Lung (tissue), 12 donors: Measurements from ENCODE around the gene MINDY4. TPM values are rescaled to one million over a fixed set of nuclear protein-coding genes. Genes with fewer than 3 reads are reported as not detected.

Source experiments
- ATAC-seq: fragments of 200-7000 bp; cut with Tn5 transposase; one replicate; pipeline ENCODE4 v1.9.1; 2020; ENCODE audit warnings: moderate number of reproducible peaks; ENCODE audit not compliant: insufficient read depth, low FRiP score
- DNase-seq, 3 donors: peaks; one replicate each; pipeline ENCODE4 v3.0.0-alpha.2; 2013 to 2017
- H3K27ac ChIP-seq, 2 donors: one replicate each; pipeline ENCODE4 v1.5.1; 2013; ENCODE audit warnings: mild to moderate bottlenecking in 2 of 2, moderate library complexity in 2 of 2, control low read depth in 1 of 2, inconsistent platforms in 1 of 2, low read depth in 1 of 2, low read length in 1 of 2
- H3K27me3 ChIP-seq, 3 donors: one replicate each; pipeline ENCODE4 v1.5.1; 2013; ENCODE audit warnings: low read length in 2 of 3; ENCODE audit not compliant: control insufficient read depth in 3 of 3, insufficient read depth in 3 of 3
- H3K36me3 ChIP-seq, 4 donors: one replicate each; pipeline ENCODE4 v1.5.1; 2013; ENCODE audit warnings: low read length in 4 of 4, mild to moderate bottlenecking in 1 of 4, moderate library complexity in 1 of 4; ENCODE audit not compliant: control insufficient read depth in 4 of 4, insufficient read depth in 4 of 4
- H3K4me1 ChIP-seq, 5 donors: one replicate each; pipeline ENCODE4 v1.5.1; 2013; ENCODE audit warnings: low read length in 5 of 5, mild to moderate bottlenecking in 2 of 5, moderate library complexity in 1 of 5; ENCODE audit not compliant: control insufficient read depth in 5 of 5, insufficient read depth in 5 of 5
- H3K4me3 ChIP-seq: one replicate; pipeline ENCODE4 v1.5.1; 2013; ENCODE audit warnings: mild to moderate bottlenecking, control low read depth, moderate library complexity
- H3K9ac ChIP-seq, 2 donors: one replicate each; pipeline ENCODE4 v1.5.1; 2013; ENCODE audit warnings: low read length in 2 of 2, control low read depth in 1 of 2; ENCODE audit not compliant: insufficient read depth in 1 of 2
- H3K9me3 ChIP-seq, 4 donors: one replicate each; pipeline ENCODE4 v1.5.1; 2013; ENCODE audit warnings: low read length in 3 of 4, mild to moderate bottlenecking in 1 of 4, moderate library complexity in 1 of 4; ENCODE audit not compliant: control insufficient read depth in 4 of 4, insufficient read depth in 3 of 4
- WGBS, 2 donors: extraction: QIAGEN DNeasy Blood & Tissue Kit; methylation state at CpG; one replicate each; pipeline ENCODE4 v1.1.7; 2013; 5-methylcytosine and 5-hydroxymethylcytosine counted together
- polyA plus RNA-seq, 2 donors: library from polyadenylated mRNA; stranded (reverse); fragments of 200-250 nt; gene quantifications; one replicate each; pipeline ENCODE4 v1.2.1, GENCODE V29; 2013
- total RNA-seq, 2 donors: library from RNA; depleted of rRNA in 1 of 2; stranded (reverse); fragments of >200 nt in 1 of 2; gene quantifications; one replicate each; pipeline ENCODE4 v1.2.1, GENCODE V29; 2014 to 2021
- TF ChIP-seq, protein P1 (sequence below): IDR thresholded peaks from 2 replicates; pipeline ENCODE4 v1.5.1; 2012; ENCODE audit warnings: mild to moderate bottlenecking; ENCODE audit errors: control extremely low read depth, extremely low read depth
- donor health status: control.
- donor health status: control.
- donor health status: Bipolar disorder and iron deficiency.
- donor health status: healthy.
- donor health status: DM: yes; HTN: yes; CAD: no.

The MINDY4 gene
- total and polyA plus RNA-seq, 4 donors, result 5.0 to 24.1 (median 10.7) TPM

GRCh38 chr7:30922596-30922995, 151.4 kb downstream of the MINDY4 start:
- Histone ChIP-seq H3K36me3 (peaks cover 0 to 23% (median 2%) of the 10 kb centered on the region in 4 donors), H3K4me1 (peaks cover 0 to 36% (median 5%) of the 10 kb centered on the region in 5 donors), H3K27ac (peak overlapping the region; percentile 44 to 60), H3K27me3 (no peaks in the 10 kb centered on the region), H3K4me3 (no peak overlapping the region), H3K9me3 (peaks cover 0 to 6% (median 2%) of the 10 kb centered on the region in 4 donors), H3K9ac (no peak overlapping the region)
- 82 to 90% methylated on average over 9 of the region's 9 CpGs for WGBS, 2 donors
- peak in 1 of 3 donors; percentile 9 for DNase-seq
- TF ChIP-seq, protein P1, sequence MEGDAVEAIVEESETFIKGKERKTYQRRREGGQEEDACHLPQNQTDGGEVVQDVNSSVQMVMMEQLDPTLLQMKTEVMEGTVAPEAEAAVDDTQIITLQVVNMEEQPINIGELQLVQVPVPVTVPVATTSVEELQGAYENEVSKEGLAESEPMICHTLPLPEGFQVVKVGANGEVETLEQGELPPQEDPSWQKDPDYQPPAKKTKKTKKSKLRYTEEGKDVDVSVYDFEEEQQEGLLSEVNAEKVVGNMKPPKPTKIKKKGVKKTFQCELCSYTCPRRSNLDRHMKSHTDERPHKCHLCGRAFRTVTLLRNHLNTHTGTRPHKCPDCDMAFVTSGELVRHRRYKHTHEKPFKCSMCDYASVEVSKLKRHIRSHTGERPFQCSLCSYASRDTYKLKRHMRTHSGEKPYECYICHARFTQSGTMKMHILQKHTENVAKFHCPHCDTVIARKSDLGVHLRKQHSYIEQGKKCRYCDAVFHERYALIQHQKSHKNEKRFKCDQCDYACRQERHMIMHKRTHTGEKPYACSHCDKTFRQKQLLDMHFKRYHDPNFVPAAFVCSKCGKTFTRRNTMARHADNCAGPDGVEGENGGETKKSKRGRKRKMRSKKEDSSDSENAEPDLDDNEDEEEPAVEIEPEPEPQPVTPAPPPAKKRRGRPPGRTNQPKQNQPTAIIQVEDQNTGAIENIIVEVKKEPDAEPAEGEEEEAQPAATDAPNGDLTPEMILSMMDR, result no peak
- ATAC-seq, result no peak

GRCh38 chr7:30923009-30923773, 152.0 kb downstream of the MINDY4 start:
- DNase-seq, result peak in 1 of 3 donors; percentile 10
- peaks cover 0 to 23% (median 2%) of the 10 kb centered on the region in 4 donors for H3K36me3 ChIP-seq
- peaks cover 0 to 36% (median 5%) of the 10 kb centered on the region in 5 donors for H3K4me1 ChIP-seq
- no peaks in the 10 kb centered on the region for H3K27me3 ChIP-seq
- peak overlapping the region in 1 of 2 donors; percentile 44 for H3K27ac ChIP-seq
- 92 to 94% methylated on average over 18 to 19 of the region's 19 CpGs for WGBS, 2 donors
- H3K9me3 ChIP-seq, result peaks cover 0 to 6% (median 2%) of the 10 kb centered on the region in 4 donors
- ATAC-seq, result no peak
- H3K9ac ChIP-seq, result no peak overlapping the region
- TF ChIP-seq, protein P1, result no peak
- H3K4me3 ChIP-seq, result no peak overlapping the region

DNA sequence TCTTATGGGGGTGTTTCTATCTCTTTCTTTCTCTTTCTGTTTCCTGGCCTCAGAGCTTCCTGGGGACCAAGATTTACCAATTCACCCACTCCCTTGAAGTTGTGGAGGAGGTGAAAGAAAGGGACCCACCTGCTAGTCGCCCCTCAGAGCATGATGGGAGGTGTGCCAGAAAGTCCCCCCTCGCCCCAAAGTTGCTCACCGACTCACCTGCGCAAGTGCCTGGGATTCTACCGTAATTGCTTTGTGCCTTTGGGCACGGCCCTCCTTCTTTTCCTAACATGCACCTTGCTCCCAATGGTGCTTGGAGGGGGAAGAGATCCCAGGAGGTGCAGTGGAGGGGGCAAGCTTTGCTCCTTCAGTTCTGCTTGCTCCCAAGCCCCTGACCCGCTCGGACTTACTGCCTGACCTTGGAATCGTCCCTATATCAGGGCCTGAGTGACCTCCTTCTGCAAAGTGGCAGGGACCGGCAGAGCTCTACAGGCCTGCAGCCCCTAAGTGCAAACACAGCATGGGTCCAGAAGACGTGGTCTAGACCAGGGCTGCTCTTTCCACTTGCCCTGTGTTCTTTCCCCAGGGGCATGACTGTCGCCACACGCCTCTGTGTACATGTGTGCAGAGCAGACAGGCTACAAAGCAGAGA, 152.7 kb downstream of the MINDY4 start:
- DNase-seq (peak in 1 of 3 donors; percentile 5), ATAC-seq (no peak)
- peaks cover 0 to 6% (median 2%) of the 10 kb centered on the region in 4 donors for H3K9me3 ChIP-seq
- TF ChIP-seq, protein P1, result no peak
- no peak overlapping the region for H3K9ac ChIP-seq
- peaks cover 0 to 23% (median 2%) of the 10 kb centered on the region in 4 donors for H3K36me3 ChIP-seq
- no peak overlapping the region for H3K27ac ChIP-seq
- WGBS, 2 donors, result 92 to 97% methylated on average over 13 of the region's 13 CpGs
- peaks cover 0 to 29% (median 5%) of the 10 kb centered on the region in 5 donors for H3K4me1 ChIP-seq
- H3K4me3 ChIP-seq, result no peak overlapping the region
- H3K27me3 ChIP-seq, result no peaks in the 10 kb centered on the region
